HEK293 (cell line): ENCODE measurements around the gene FABP7.

Experiments
- BCL11A ChIP-seq: fragments of 450-650 bp; formaldehyde crosslinking; IDR thresholded peaks from 2 replicates; pipeline ENCODE4 v1.5.1; 2016; ENCODE audit warnings: low read depth, missing biosample characterization, missing genetic modification characterization
- HIC1 ChIP-seq: fragments of 450-650 bp; formaldehyde crosslinking; IDR thresholded peaks from 2 replicates; pipeline ENCODE4 v1.5.1; 2016; ENCODE audit warnings: missing biosample characterization, missing genetic modification characterization
- INSM2 ChIP-seq: fragments of 450-650 bp; formaldehyde crosslinking; IDR thresholded peaks from 2 replicates; pipeline ENCODE4 v1.5.1; 2016; ENCODE audit warnings: missing biosample characterization, missing genetic modification characterization
- OSR2 ChIP-seq: fragments of 450-650 bp; formaldehyde crosslinking; IDR thresholded peaks from 2 replicates; pipeline ENCODE4 v1.5.1; 2016; ENCODE audit warnings: missing biosample characterization, missing genetic modification characterization
- PRDM10 ChIP-seq: fragments of 450-650 bp; formaldehyde crosslinking; IDR thresholded peaks from 2 replicates; pipeline ENCODE4 v1.5.1; 2016; ENCODE audit warnings: missing biosample characterization, missing genetic modification characterization
- SCRT2 ChIP-seq: fragments of 450-650 bp; formaldehyde crosslinking; IDR thresholded peaks from 2 replicates; pipeline ENCODE4 v1.5.1; 2016; ENCODE audit warnings: missing biosample characterization, missing genetic modification characterization
- SP7 ChIP-seq: fragments of 450-650 bp; formaldehyde crosslinking; IDR thresholded peaks from 2 replicates; pipeline ENCODE4 v1.5.1; 2016; ENCODE audit warnings: missing biosample characterization, missing genetic modification characterization
- ZEB2 ChIP-seq: fragments of 450-650 bp; formaldehyde crosslinking; IDR thresholded peaks from 2 replicates; pipeline ENCODE4 v1.5.1; 2016; ENCODE audit warnings: missing biosample characterization, missing genetic modification characterization
- ZFP37 ChIP-seq: fragments of 450-650 bp; formaldehyde crosslinking; IDR thresholded peaks from 2 replicates; pipeline ENCODE4 v1.5.1; 2016; ENCODE audit warnings: missing biosample characterization, missing genetic modification characterization
- ZNF24 ChIP-seq: fragments of 450-650 bp; formaldehyde crosslinking; IDR thresholded peaks from 2 replicates; pipeline ENCODE4 v1.5.1; 2016; ENCODE audit warnings: missing biosample characterization, missing genetic modification characterization
- ZNF266 ChIP-seq: fragments of 450-650 bp; formaldehyde crosslinking; IDR thresholded peaks from 2 replicates; pipeline ENCODE4 v1.5.1; 2016; ENCODE audit warnings: missing biosample characterization, missing genetic modification characterization, low read depth
- ZNF324 ChIP-seq: fragments of 450-650 bp; formaldehyde crosslinking; IDR thresholded peaks from 2 replicates; pipeline ENCODE4 v1.5.1; 2016; ENCODE audit warnings: missing biosample characterization, missing genetic modification characterization
- ZNF37A ChIP-seq: fragments of 450-650 bp; IDR thresholded peaks from 2 replicates; pipeline ENCODE4 v1.5.1; 2018; ENCODE audit warnings: missing biosample characterization, missing genetic modification characterization
- ZNF394 ChIP-seq: fragments of 450-650 bp; formaldehyde crosslinking; IDR thresholded peaks from 2 replicates; pipeline ENCODE4 v1.5.1; 2016; ENCODE audit warnings: missing biosample characterization, missing genetic modification characterization, mild to moderate bottlenecking, moderate library complexity, borderline replicate concordance
- ZNF433 ChIP-seq: fragments of 450-650 bp; formaldehyde crosslinking; IDR thresholded peaks from 2 replicates; pipeline ENCODE4 v1.5.1; 2016; ENCODE audit warnings: missing biosample characterization, missing genetic modification characterization, low read depth
- ZNF518A ChIP-seq: fragments of 450-650 bp; formaldehyde crosslinking; conservative IDR thresholded peaks from 2 replicates; pipeline ENCODE4 v1.5.1; 2016; ENCODE audit warnings: low read depth, missing biosample characterization, missing genetic modification characterization
- ZNF558 ChIP-seq: fragments of 450-650 bp; formaldehyde crosslinking; IDR thresholded peaks from 2 replicates; pipeline ENCODE4 v1.5.1; 2016; ENCODE audit warnings: missing biosample characterization, missing genetic modification characterization
- ZNF629 ChIP-seq: fragments of 450-650 bp; formaldehyde crosslinking; IDR thresholded peaks from 2 replicates; pipeline ENCODE4 v1.5.1; 2017; ENCODE audit warnings: missing biosample characterization, missing genetic modification characterization
- ZNF639 ChIP-seq: fragments of 450-650 bp; formaldehyde crosslinking; IDR thresholded peaks from 2 replicates; pipeline ENCODE4 v1.5.1; 2016; ENCODE audit warnings: missing biosample characterization, missing genetic modification characterization
- ZNF660 ChIP-seq: fragments of 450-650 bp; IDR thresholded peaks from 2 replicates; pipeline ENCODE4 v1.5.1; 2018; ENCODE audit warnings: missing biosample characterization, mild to moderate bottlenecking, missing genetic modification characterization
- ZNF664 ChIP-seq: fragments of 450-650 bp; formaldehyde crosslinking; IDR thresholded peaks from 2 replicates; pipeline ENCODE4 v1.5.1; 2016; ENCODE audit warnings: missing biosample characterization, missing genetic modification characterization
- ZNF843 ChIP-seq: fragments of 450-650 bp; formaldehyde crosslinking; IDR thresholded peaks from 2 replicates; pipeline ENCODE4 v1.5.1; 2016; ENCODE audit warnings: missing biosample characterization, missing genetic modification characterization
- ZXDB ChIP-seq: fragments of 450-650 bp; formaldehyde crosslinking; IDR thresholded peaks from 2 replicates; pipeline ENCODE4 v1.5.1; 2016; ENCODE audit warnings: missing biosample characterization, missing genetic modification characterization

FABP7 gene

GRCh38 chr6:122735582-122735981 lies 43.9 kb upstream of the FABP7 start (continued):
- TF ChIP-seq ZNF518A (tag by site-specific recombination) (peak; percentile 35; the same call in 1 of the 2 replicates), ZNF558 (tag by site-specific recombination) (peak; percentile 79; the same call in 1 of the 2 replicates), ZNF37A (tag by site-specific recombination) (no peak), ZNF639 (tag by site-specific recombination) (0 out of 2 replicates have a peak, but pooled peaks have one; percentile 69), SCRT2 (tag by site-specific recombination) (peak; percentile 78), HIC1 (peak; percentile 73; the same call in 1 of the 2 replicates), BCL11A (tag by site-specific recombination) (0 out of 2 replicates have a peak, but pooled peaks have one; percentile 19), ZNF266 (no peak), ZNF433 (tag by site-specific recombination) (no peak), ZNF324 (no peak), ZFP37 (tag by site-specific recombination) (no peak), ZNF629 (tag by site-specific recombination) (peak; percentile 86), ZNF394 (tag by site-specific recombination) (peak; percentile 56), INSM2 (tag by site-specific recombination) (peak; percentile 86), OSR2 (0 out of 2 replicates have a peak, but pooled peaks have one; percentile 26), ZEB2 (tag by site-specific recombination) (peak; percentile 90), ZNF843 (tag by site-specific recombination) (peak; percentile 44; the same call in 1 of the 2 replicates), SP7 (tag by site-specific recombination) (peak; percentile 46; the same call in 1 of the 2 replicates), ZXDB (tag by site-specific recombination) (0 out of 2 replicates have a peak, but pooled peaks have one; percentile 23), PRDM10 (tag by site-specific recombination) (no peak), ZNF664 (tag by site-specific recombination) (no peak), ZNF24 (tag by site-specific recombination) (peak; percentile 64; the same call in 1 of the 2 replicates), ZNF660 (tag by site-specific recombination) (peak; percentile 79)
